WTC11 (cell line): ENCODE data around the gene DCAF16. TPM values are rescaled to one million over a fixed set of nuclear protein-coding genes. Genes with fewer than 3 reads are reported as not detected.

Source experiments
- ATAC-seq: fragments of 200-7000 bp; cut with Tn5 transposase; 2 replicates; pipeline ENCODE4 v1.10.0; 2021; ENCODE audit warnings: mild to moderate bottlenecking, moderate library complexity
- CTCF ChIA-PET: fragments of 300-600 bp; sonication (Branson Sonifier 250); formaldehyde crosslinking; loops from one replicate; lab custom pipeline; 2021; ENCODE audit warnings: antibody characterized with exemption; lab: Charles Lee
- POLR2A ChIA-PET: fragments of 350-600 bp; sonication (Branson Sonifier 250); formaldehyde crosslinking; loops from one replicate; lab custom pipeline; 2021; ENCODE audit warnings: antibody characterized with exemption; lab: Charles Lee
- DNase-seq: peaks from one replicate; pipeline ENCODE4 v3.0.0; 2021; ENCODE audit warnings: low spot score
- H3K27ac Mint-ChIP-seq: 2 replicates; pipeline ENCODE4 v1.8.0; 2021; ENCODE audit warnings: mixed read lengths
- H3K27me3 Mint-ChIP-seq: 2 replicates; pipeline ENCODE4 v1.8.0; 2021; ENCODE audit warnings: low read depth, mild to moderate bottlenecking, moderate library complexity, mixed read lengths
- H3K36me3 Mint-ChIP-seq: 2 replicates; pipeline ENCODE4 v1.8.0; 2021; ENCODE audit warnings: mixed read lengths
- H3K4me1 Mint-ChIP-seq: 2 replicates; pipeline ENCODE4 v1.8.0; 2022; ENCODE audit warnings: mixed read lengths
- H3K4me3 Mint-ChIP-seq: 2 replicates; pipeline ENCODE4 v1.8.0; 2021; ENCODE audit warnings: mild to moderate bottlenecking, moderate library complexity, mixed read lengths
- H3K9me3 Mint-ChIP-seq: 2 replicates; pipeline ENCODE4 v1.8.0; 2021; ENCODE audit warnings: mixed read lengths
- CREB1 ChIP-seq: sonication (generic); formaldehyde crosslinking; IDR thresholded peaks from 2 replicates; pipeline ENCODE4 v1.8.0; 2023; ENCODE audit warnings: mild to moderate bottlenecking, missing genetic modification reagents
- ESRRA ChIP-seq: sonication (generic); formaldehyde crosslinking; IDR thresholded peaks from 2 replicates; pipeline ENCODE4 v1.8.1; 2022; ENCODE audit warnings: mild to moderate bottlenecking, missing genetic modification reagents, borderline replicate concordance
- IRF2 ChIP-seq: sonication (generic); formaldehyde crosslinking; IDR thresholded peaks from 2 replicates; pipeline ENCODE4 v1.8.0; 2022; ENCODE audit warnings: low read depth, missing genetic modification reagents, borderline replicate concordance
- KAT7 ChIP-seq: sonication (generic); formaldehyde crosslinking; IDR thresholded peaks from 2 replicates; pipeline ENCODE4 v1.8.1; 2023; ENCODE audit warnings: missing genetic modification reagents, mild to moderate bottlenecking, borderline replicate concordance
- NR2C2 ChIP-seq: sonication (generic); formaldehyde crosslinking; IDR thresholded peaks from 2 replicates; pipeline ENCODE4 v1.8.0; 2022; ENCODE audit warnings: mild to moderate bottlenecking, missing genetic modification reagents
- OVOL2 ChIP-seq: fragments of 250-450 bp; sonication (Bioruptor Pico); IDR thresholded peaks from 2 replicates; pipeline ENCODE4 v1.9.0; 2021; ENCODE audit warnings: mild to moderate bottlenecking, borderline replicate concordance
- RORB ChIP-seq: fragments of 250-450 bp; sonication (Bioruptor Pico); IDR thresholded peaks from 2 replicates; pipeline ENCODE4 v1.9.0; 2021; ENCODE audit warnings: mild to moderate bottlenecking
- SOX15 ChIP-seq: fragments of 250-450 bp; sonication (Bioruptor Pico); IDR thresholded peaks from 2 replicates; pipeline ENCODE4 v1.9.0; 2021; ENCODE audit warnings: mild to moderate bottlenecking
- ZBTB21 ChIP-seq: sonication (generic); formaldehyde crosslinking; IDR thresholded peaks from 2 replicates; pipeline ENCODE4 v1.8.1; 2023; ENCODE audit warnings: mild to moderate bottlenecking, missing genetic modification reagents, borderline replicate concordance
- ZNF232 ChIP-seq: sonication (generic); formaldehyde crosslinking; IDR thresholded peaks from 2 replicates; pipeline ENCODE4 v1.8.0; 2022; ENCODE audit warnings: mild to moderate bottlenecking, missing genetic modification reagents
- ZNF317 ChIP-seq: sonication (generic); formaldehyde crosslinking; IDR thresholded peaks from 2 replicates; pipeline ENCODE4 v1.8.1; 2023; ENCODE audit warnings: low read depth, mild to moderate bottlenecking, moderate library complexity, missing genetic modification reagents, borderline replicate concordance
- total RNA-seq: library from RNA; stranded (reverse); gene quantifications from 3 replicates; pipeline ENCODE4 v1.2.3, GENCODE V29; 2021
- TF ChIP-seq, protein P1 (sequence below): sonication (generic); formaldehyde crosslinking; IDR thresholded peaks from 2 replicates; pipeline ENCODE4 v1.8.0; 2022; ENCODE audit warnings: mild to moderate bottlenecking, missing genetic modification reagents
- TF ChIP-seq, protein P2 (sequence below): sonication (generic); formaldehyde crosslinking; IDR thresholded peaks from 2 replicates; pipeline ENCODE4 v1.8.0; 2022; ENCODE audit warnings: mild to moderate bottlenecking, missing genetic modification reagents
- TF ChIP-seq, protein P3 (sequence below): sonication (generic); formaldehyde crosslinking; IDR thresholded peaks from 2 replicates; pipeline ENCODE4 v1.8.0; 2022; ENCODE audit warnings: mild to moderate bottlenecking, missing genetic modification reagents
- TF ChIP-seq, protein P4 (sequence below): sonication (generic); formaldehyde crosslinking; IDR thresholded peaks from 2 replicates; pipeline ENCODE4 v1.8.1; 2023; ENCODE audit warnings: mild to moderate bottlenecking, missing genetic modification reagents, moderate library complexity
- TF ChIP-seq, protein P5 (sequence below): sonication (generic); formaldehyde crosslinking; IDR thresholded peaks from 2 replicates; pipeline ENCODE4 v1.8.1; 2022; ENCODE audit warnings: low read depth, mild to moderate bottlenecking, moderate library complexity, missing genetic modification reagents, borderline replicate concordance
- TF ChIP-seq, protein P6 (sequence below): sonication (generic); formaldehyde crosslinking; IDR thresholded peaks from 2 replicates; pipeline ENCODE4 v1.8.1; 2023; ENCODE audit warnings: mild to moderate bottlenecking, missing genetic modification reagents, moderate library complexity
- TF ChIP-seq, protein P7 (sequence below): fragments of 200-600 bp; IDR thresholded peaks from 2 replicates; pipeline ENCODE4 v1.8.0; 2022; ENCODE audit warnings: antibody characterized with exemption

DCAF16 gene
- total RNA-seq, 1 experiment from 2014 or later: 53.6 TPM

DNA sequence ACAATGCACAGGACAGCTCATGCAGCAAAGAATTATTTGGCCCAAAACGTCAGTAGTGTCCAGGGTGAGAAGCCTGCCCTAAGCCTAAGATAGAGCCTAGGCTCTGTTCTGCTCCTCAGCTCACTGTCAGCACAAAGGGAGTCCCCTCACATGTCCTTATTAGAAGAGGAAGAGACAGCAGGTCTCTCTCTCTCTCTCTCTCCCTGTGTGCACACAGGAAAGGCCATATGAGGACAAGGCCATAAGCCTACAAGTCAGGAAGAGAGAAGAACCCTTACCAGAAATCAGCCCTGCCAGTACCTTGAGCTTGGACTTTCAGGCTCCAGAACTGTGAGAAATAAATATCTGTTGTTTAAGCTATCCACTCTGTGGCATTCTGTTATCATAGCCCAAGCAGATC is 49.5 kb downstream of the DCAF16 start (continued):
- TF ChIP-seq, protein P1, sequence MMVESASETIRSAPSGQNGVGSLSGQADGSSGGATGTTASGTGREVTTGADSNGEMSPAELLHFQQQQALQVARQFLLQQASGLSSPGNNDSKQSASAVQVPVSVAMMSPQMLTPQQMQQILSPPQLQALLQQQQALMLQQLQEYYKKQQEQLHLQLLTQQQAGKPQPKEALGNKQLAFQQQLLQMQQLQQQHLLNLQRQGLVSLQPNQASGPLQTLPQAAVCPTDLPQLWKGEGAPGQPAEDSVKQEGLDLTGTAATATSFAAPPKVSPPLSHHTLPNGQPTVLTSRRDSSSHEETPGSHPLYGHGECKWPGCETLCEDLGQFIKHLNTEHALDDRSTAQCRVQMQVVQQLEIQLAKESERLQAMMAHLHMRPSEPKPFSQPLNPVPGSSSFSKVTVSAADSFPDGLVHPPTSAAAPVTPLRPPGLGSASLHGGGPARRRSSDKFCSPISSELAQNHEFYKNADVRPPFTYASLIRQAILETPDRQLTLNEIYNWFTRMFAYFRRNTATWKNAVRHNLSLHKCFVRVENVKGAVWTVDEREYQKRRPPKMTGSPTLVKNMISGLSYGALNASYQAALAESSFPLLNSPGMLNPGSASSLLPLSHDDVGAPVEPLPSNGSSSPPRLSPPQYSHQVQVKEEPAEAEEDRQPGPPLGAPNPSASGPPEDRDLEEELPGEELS: no peak

DNA sequence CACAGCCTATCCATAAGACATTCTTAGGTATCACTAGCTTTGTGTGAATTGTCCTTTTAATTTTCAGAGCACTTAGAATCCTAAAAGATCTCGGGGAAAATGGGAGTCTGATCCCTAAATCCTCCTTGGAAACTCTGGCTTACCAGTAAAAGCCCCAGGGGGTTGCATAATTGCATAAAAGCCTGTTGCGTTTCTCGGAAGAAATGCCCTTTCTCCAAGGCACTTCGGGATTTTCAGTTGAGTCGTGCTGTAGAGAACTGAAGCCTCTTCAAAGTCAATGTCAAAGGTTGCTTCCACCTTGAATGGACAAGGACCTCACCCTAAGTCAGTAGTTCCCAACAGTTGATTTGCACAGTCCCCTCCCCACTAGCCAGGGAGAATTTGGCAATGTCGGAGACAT is 49.9 kb downstream of the DCAF16 start:
- POLR2A ChIA-PET: no interaction called here
- no peak for ATAC-seq
- H3K27me3 Mint-ChIP-seq: no peaks in the 10 kb centered on the region; the same call in 1 of the 2 replicates
- peaks cover under 1% of the 10 kb centered on the region for H3K36me3 Mint-ChIP-seq
- no peak overlapping the region for H3K27ac Mint-ChIP-seq
- peaks cover 14% of the 10 kb centered on the region for H3K4me1 Mint-ChIP-seq
- DNase-seq: no peak
- TF ChIP-seq ZNF232: no peak
- TF ChIP-seq NR2C2 (CRISPR knock-in tag): no peak
- no peak for TF ChIP-seq IRF2 (CRISPR knock-in tag)
- no peak for TF ChIP-seq RORB (CRISPR knock-in tag)
- no peak for TF ChIP-seq SOX15 (CRISPR knock-in tag)
- TF ChIP-seq, protein P2, sequence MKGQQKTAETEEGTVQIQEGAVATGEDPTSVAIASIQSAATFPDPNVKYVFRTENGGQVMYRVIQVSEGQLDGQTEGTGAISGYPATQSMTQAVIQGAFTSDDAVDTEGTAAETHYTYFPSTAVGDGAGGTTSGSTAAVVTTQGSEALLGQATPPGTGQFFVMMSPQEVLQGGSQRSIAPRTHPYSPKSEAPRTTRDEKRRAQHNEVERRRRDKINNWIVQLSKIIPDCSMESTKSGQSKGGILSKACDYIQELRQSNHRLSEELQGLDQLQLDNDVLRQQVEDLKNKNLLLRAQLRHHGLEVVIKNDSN (CRISPR knock-in tag): no peak
- TF ChIP-seq, protein P3, sequence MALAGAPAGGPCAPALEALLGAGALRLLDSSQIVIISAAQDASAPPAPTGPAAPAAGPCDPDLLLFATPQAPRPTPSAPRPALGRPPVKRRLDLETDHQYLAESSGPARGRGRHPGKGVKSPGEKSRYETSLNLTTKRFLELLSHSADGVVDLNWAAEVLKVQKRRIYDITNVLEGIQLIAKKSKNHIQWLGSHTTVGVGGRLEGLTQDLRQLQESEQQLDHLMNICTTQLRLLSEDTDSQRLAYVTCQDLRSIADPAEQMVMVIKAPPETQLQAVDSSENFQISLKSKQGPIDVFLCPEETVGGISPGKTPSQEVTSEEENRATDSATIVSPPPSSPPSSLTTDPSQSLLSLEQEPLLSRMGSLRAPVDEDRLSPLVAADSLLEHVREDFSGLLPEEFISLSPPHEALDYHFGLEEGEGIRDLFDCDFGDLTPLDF (CRISPR knock-in tag): no peak
- TF ChIP-seq, protein P1: no peak
- TF ChIP-seq ZBTB21 (CRISPR knock-in tag): no peak
- TF ChIP-seq ZNF317 (CRISPR knock-in tag): no peak
- no peak for TF ChIP-seq ESRRA (CRISPR knock-in tag)
- TF ChIP-seq, protein P4, sequence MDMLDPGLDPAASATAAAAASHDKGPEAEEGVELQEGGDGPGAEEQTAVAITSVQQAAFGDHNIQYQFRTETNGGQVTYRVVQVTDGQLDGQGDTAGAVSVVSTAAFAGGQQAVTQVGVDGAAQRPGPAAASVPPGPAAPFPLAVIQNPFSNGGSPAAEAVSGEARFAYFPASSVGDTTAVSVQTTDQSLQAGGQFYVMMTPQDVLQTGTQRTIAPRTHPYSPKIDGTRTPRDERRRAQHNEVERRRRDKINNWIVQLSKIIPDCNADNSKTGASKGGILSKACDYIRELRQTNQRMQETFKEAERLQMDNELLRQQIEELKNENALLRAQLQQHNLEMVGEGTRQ (CRISPR knock-in tag): no peak
- TF ChIP-seq OVOL2 (CRISPR knock-in tag): no peak
- TF ChIP-seq, protein P5, sequence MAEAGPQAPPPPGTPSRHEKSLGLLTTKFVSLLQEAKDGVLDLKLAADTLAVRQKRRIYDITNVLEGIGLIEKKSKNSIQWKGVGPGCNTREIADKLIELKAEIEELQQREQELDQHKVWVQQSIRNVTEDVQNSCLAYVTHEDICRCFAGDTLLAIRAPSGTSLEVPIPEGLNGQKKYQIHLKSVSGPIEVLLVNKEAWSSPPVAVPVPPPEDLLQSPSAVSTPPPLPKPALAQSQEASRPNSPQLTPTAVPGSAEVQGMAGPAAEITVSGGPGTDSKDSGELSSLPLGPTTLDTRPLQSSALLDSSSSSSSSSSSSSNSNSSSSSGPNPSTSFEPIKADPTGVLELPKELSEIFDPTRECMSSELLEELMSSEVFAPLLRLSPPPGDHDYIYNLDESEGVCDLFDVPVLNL (CRISPR knock-in tag): no peak
- TF ChIP-seq, protein P6, sequence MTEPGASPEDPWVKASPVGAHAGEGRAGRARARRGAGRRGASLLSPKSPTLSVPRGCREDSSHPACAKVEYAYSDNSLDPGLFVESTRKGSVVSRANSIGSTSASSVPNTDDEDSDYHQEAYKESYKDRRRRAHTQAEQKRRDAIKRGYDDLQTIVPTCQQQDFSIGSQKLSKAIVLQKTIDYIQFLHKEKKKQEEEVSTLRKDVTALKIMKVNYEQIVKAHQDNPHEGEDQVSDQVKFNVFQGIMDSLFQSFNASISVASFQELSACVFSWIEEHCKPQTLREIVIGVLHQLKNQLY (CRISPR knock-in tag): no peak
- no peak for TF ChIP-seq KAT7
- TF ChIP-seq, protein P7, sequence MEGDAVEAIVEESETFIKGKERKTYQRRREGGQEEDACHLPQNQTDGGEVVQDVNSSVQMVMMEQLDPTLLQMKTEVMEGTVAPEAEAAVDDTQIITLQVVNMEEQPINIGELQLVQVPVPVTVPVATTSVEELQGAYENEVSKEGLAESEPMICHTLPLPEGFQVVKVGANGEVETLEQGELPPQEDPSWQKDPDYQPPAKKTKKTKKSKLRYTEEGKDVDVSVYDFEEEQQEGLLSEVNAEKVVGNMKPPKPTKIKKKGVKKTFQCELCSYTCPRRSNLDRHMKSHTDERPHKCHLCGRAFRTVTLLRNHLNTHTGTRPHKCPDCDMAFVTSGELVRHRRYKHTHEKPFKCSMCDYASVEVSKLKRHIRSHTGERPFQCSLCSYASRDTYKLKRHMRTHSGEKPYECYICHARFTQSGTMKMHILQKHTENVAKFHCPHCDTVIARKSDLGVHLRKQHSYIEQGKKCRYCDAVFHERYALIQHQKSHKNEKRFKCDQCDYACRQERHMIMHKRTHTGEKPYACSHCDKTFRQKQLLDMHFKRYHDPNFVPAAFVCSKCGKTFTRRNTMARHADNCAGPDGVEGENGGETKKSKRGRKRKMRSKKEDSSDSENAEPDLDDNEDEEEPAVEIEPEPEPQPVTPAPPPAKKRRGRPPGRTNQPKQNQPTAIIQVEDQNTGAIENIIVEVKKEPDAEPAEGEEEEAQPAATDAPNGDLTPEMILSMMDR: no peak
- no peak for TF ChIP-seq CREB1 (CRISPR knock-in tag)
- TF ChIP-seq, all 79 proteins: peak for 0
- H3K4me3 Mint-ChIP-seq: no peak overlapping the region
- CTCF ChIA-PET: no interaction called here
- H3K9me3 Mint-ChIP-seq: peaks cover 8% of the 10 kb centered on the region
